K562 (cell line): Measurements from ENCODE around the gene TSPAN13. TPM values are rescaled to one million over a fixed set of nuclear protein-coding genes. Genes with fewer than 3 reads are reported as not detected.

Experiments
- ATAC-seq: fragments of 200-7000 bp; cut with Tn5 transposase; 3 replicates; pipeline ENCODE4 v1.9.1; 2020; ENCODE audit warnings: moderate library complexity
- BruUV-seq: library from RNA; stranded (reverse); fragments of 400-500 nt; replicated peaks from 2 replicates; lab custom pipeline; 2021; lab: Mats Ljungman, UMichigan
- CTCF ChIA-PET: fragments of 300-600 bp; formaldehyde crosslinking; extraction: SDS; loops from one replicate; lab custom pipeline; 2021; ENCODE audit warnings: low intra/inter-chr PET ratio; lab: Yijun Ruan, JAX
- POLR2A ChIA-PET: fragments of 300-600, 350-650 bp; sonication (Branson Sonifier 250); formaldehyde crosslinking; extraction: SDS; loops from one replicate; lab custom pipeline; 2021; ENCODE audit warnings: antibody characterized with exemption, inconsistent platforms; lab: Yijun Ruan, JAX
- DNase-seq, 4 experiments: peaks; one replicate each; pipeline versions ENCODE4 v3.0.0 to v3.0.0-alpha.2; 2011 to 2018; ENCODE audit warnings: low spot score in 3 of 4, mixed read lengths in 3 of 4; ENCODE audit errors: extremely low read depth in 1 of 4
- FAIRE-seq: peaks from 2 replicates; lab custom pipeline; 2011; peaks lifted over from hg19 to GRCh38; lab: Jason Lieb, UNC
- H2AFZ ChIP-seq: 2 replicates; pipeline ENCODE4 v1.6.0; 2011; ENCODE audit warnings: low read depth, low read length, control low read depth, inconsistent platforms
- H3K27ac ChIP-seq: fragments of 200-600 bp; 3 replicates; pipeline ENCODE4 v1.8.0; 2011; ENCODE audit warnings: low read depth, mild to moderate bottlenecking, control low read depth, inconsistent platforms, low read length, moderate library complexity, mixed read lengths; ENCODE audit errors: extremely low read depth
- H3K27me3 ChIP-seq, 2 experiments: fragments of 300-600 bp in 1 of 2; 2 replicates in 1 of 2; 3 replicates in 1 of 2; pipeline versions ENCODE4 v1.6.0 to v1.8.0; 2011; ENCODE audit warnings: inconsistent platforms in 2 of 2, low read length in 2 of 2, mild to moderate bottlenecking in 1 of 2, mixed read lengths in 1 of 2, moderate library complexity in 1 of 2; ENCODE audit not compliant: control insufficient read depth in 2 of 2, insufficient read depth in 2 of 2
- H3K36me3 ChIP-seq: fragments of 300-600 bp; 3 replicates; pipeline ENCODE4 v1.8.0; 2011; ENCODE audit warnings: mild to moderate bottlenecking, low read length, inconsistent platforms; ENCODE audit not compliant: control insufficient read depth, insufficient read depth
- H3K4me1 ChIP-seq, 2 experiments: fragments of 200-600 bp in 1 of 2; replicated peaks in 1 of 2; 2 replicates in 1 of 2; 3 replicates in 1 of 2; pipeline versions ENCODE4 v1.5.1 to v1.8.0; 2011; ENCODE audit warnings: inconsistent platforms in 2 of 2, low read length in 2 of 2, mild to moderate bottlenecking in 1 of 2, mixed read lengths in 1 of 2, moderate library complexity in 1 of 2; ENCODE audit not compliant: control insufficient read depth in 2 of 2, insufficient read depth in 2 of 2
- H3K4me2 ChIP-seq: 2 replicates; pipeline ENCODE4 v1.6.1; 2011; ENCODE audit warnings: low read length, control low read depth, inconsistent platforms, mixed read lengths; ENCODE audit not compliant: insufficient read depth
- H3K4me3 ChIP-seq: fragments of 200-600 bp; sonication (generic), shearing (Covaris generic); 2 replicates; pipeline ENCODE4 v1.5.1; 2016; ENCODE audit warnings: control low read depth, inconsistent platforms
- H3K79me2 ChIP-seq: fragments of 200-600 bp; 3 replicates; pipeline ENCODE4 v1.8.0; 2011; ENCODE audit warnings: low read length, inconsistent platforms; ENCODE audit not compliant: control insufficient read depth, insufficient read depth
- H3K9ac ChIP-seq, 2 experiments: 2 replicates each; pipeline versions ENCODE4 v1.6.0 to v1.6.1; 2011; ENCODE audit warnings: low read depth in 2 of 2, low read length in 2 of 2, control low read depth in 1 of 2, inconsistent platforms in 1 of 2, mild to moderate bottlenecking in 1 of 2, mixed read lengths in 1 of 2; ENCODE audit not compliant: insufficient read depth in 1 of 2
- H3K9me1 ChIP-seq: one replicate; pipeline ENCODE4 v1.6.0; 2011; ENCODE audit warnings: inconsistent platforms, mild to moderate bottlenecking, low read length, moderate library complexity; ENCODE audit not compliant: control insufficient read depth, insufficient read depth
- H3K9me3 ChIP-seq: replicated peaks from 2 replicates; pipeline ENCODE4 v1.5.1; 2011; ENCODE audit warnings: low read depth, low read length, inconsistent platforms; ENCODE audit not compliant: control insufficient read depth, insufficient read depth
- H4K20me1 ChIP-seq: replicated peaks from 2 replicates; pipeline ENCODE4 v1.6.1; 2011; ENCODE audit warnings: low read length, inconsistent platforms, mixed read lengths; ENCODE audit not compliant: control insufficient read depth, insufficient read depth
- ELF2 ChIP-seq: fragments of 250-450 bp; sonication (Bioruptor Pico); IDR thresholded peaks from 2 replicates; pipeline ENCODE4 v1.5.0; 2021; ENCODE audit warnings: mild to moderate bottlenecking
- KLF1 ChIP-seq: fragments of 450-650 bp; IDR thresholded peaks from 2 replicates; pipeline ENCODE4 v1.6.1; 2016; ENCODE audit warnings: missing genetic modification characterization, missing compliant biosample characterization
- PHB ChIP-seq: fragments of 250-450 bp; sonication (Bioruptor Pico); IDR thresholded peaks from 2 replicates; pipeline ENCODE4 v1.5.0; 2021
- RFX1 ChIP-seq: fragments of 450-650 bp; IDR thresholded peaks from 2 replicates; pipeline ENCODE4 v1.6.1; 2016; ENCODE audit warnings: mild to moderate bottlenecking, moderate library complexity
- WGBS: fragments of 100-300 bp; shearing (Covaris generic); methylation state at CpG from one replicate; pipeline ENCODE4 v1.1.6; 2016; ENCODE audit warnings: low coverage, mixed read lengths; ENCODE audit not compliant: insufficient coverage; ENCODE audit errors: missing lambda C conversion rate; 5-methylcytosine and 5-hydroxymethylcytosine counted together
- in situ Hi-C: fragments of 300-500 bp; cut with MboI; formaldehyde crosslinking; loops from 4 replicates; pipeline ENCODE4 v1.15.0; 2018; ENCODE audit warnings: inconsistent platforms, mixed read lengths
- intact Hi-C: fragments of 100-400 bp; cut with micrococcal nuclease; formaldehyde crosslinking; loops from 2 replicates; pipeline ENCODE4 v1.14.2; 2022
- polyA plus RNA-seq, 8 experiments: library from polyadenylated mRNA; depleted of rRNA in 4 of 8; stranded (reverse) in 5 of 8; unstranded in 3 of 8; fragments of >200 nt; fragmentation: Nextera tagmentation in 2 of 8; fragmentation: Illumina TruSeq in 1 of 8; extraction: Ambion mirVana in 2 of 8; extraction: Trizol in 1 of 8; gene quantifications; 2 replicates each; pipeline versions ENCODE4 v1.2.1 to v1.2.3, GENCODE V29; 2011 to 2014; ENCODE audit warnings: inconsistent platforms in 1 of 8, missing spikeins in 1 of 8
- total RNA-seq, 7 experiments: library from RNA; depleted of rRNA in 6 of 7; stranded (reverse); fragments of >200 nt in 6 of 7; fragmentation: Illumina TruSeq in 2 of 7; extraction: Trizol in 2 of 7; gene quantifications; 2 replicates each; pipeline versions ENCODE4 v1.2.1 to v1.2.3, GENCODE V29; 2011 to 2021; ENCODE audit warnings: low replicate concordance in 1 of 7
- TF ChIP-seq, protein P1 (sequence below): fragments of 250-450 bp; sonication (Bioruptor Pico); IDR thresholded peaks from 2 replicates; pipeline ENCODE4 v1.4.0; 2020; ENCODE audit warnings: mild to moderate bottlenecking, moderate library complexity

The TSPAN13 gene
- total and polyA plus RNA-seq, 9 of the 15 experiments (the other 6 are each of a cell fraction or from before 2014, with no cell fraction given), result 7.8 to 46.3 (median 20.0) TPM

DNA sequence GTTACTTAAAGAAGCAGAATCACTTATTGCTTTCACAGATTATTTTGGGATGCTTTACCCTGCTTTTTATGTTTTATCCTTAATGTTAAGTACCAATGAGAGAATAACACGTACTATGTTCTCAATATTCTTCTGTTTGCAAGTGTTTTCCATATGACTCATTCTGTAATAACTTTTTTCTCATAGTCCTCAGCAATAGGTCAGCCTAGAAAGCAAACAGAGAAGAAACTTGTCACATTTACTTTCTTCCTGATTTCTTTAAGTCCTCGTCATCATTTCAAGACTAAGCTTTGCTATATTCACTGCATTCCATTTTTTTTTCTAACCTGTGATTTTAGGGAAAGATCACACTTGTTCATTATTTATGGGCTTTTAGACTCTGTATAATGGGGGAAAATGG is 58.0 kb downstream of the TSPAN13 start (continued):
- TF ChIP-seq, protein P1, sequence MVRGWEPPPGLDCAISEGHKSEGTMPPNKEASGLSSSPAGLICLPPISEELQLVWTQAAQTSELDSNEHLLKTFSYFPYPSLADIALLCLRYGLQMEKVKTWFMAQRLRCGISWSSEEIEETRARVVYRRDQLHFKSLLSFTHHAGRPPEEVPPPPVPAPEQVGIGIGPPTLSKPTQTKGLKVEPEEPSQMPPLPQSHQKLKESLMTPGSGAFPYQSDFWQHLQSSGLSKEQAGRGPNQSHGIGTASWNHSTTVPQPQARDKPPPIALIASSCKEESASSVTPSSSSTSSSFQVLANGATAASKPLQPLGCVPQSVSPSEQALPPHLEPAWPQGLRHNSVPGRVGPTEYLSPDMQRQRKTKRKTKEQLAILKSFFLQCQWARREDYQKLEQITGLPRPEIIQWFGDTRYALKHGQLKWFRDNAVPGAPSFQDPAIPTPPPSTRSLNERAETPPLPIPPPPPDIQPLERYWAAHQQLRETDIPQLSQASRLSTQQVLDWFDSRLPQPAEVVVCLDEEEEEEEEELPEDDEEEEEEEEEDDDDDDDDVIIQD, result no peak
- TF ChIP-seq PHB (CRISPR knock-in tag), result no peak

DNA sequence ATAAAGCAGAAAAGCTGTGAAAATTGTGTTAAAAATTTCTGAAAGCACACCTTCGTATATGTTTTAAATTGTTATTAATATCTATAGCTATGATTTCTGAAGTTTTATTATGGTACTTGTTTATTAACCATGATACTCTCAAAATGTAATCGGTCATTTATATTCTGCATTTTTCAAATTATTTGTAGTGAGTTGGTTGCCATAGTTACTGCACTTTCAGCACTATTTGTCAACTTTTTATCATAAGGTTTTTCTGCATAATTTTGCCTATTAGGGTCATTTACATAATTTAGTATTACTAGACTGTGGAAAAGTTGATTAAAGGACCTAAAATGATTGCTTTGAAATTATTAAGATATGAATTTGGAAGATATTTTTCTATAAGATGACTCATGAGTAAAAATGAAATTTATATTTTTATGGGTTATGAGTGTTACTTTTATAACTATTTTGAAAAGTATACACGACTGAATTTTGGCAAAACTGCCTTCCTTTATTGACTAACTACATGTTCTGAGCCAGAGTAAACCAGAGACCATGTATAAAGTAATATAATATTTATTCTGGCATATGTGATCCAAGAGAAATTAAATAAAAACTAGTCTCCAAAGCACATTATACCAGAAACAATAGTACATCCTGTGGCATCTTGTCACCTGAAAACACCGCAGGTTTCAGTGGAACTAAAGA is 59.1 kb downstream of the TSPAN13 start:
- WGBS, result 7% methylated on average over 4 of the region's 4 CpGs
- no peak overlapping the region for H3K4me3 ChIP-seq
- intact Hi-C loops, result no loop called here
- no peak for FAIRE-seq
- no peak for ATAC-seq
- no peak for DNase-seq
- H2AFZ ChIP-seq, result no peak overlapping the region
- H3K9ac ChIP-seq, result no peak overlapping the region
- in situ Hi-C loops, result no loop called here
- H3K4me1 ChIP-seq, result no peaks in the 10 kb centered on the region
- TF ChIP-seq RFX1 (peak; percentile 75), KLF1 (tag) (no peak), ELF2 (CRISPR knock-in tag) (no peak)
- H3K27me3 ChIP-seq, result peaks cover 4 to 15% of the 10 kb centered on the region in 2 experiments; a peak in 4 of 5 replicates
- no TSS peak for BruUV-seq
- H4K20me1 ChIP-seq, result no peaks in the 10 kb centered on the region
- ChIA-PET POLR2A (no interaction called here), CTCF (no interaction called here)
- H3K36me3 ChIP-seq, result no peaks in the 10 kb centered on the region
- no peaks in the 10 kb centered on the region for H3K9me1 ChIP-seq
- no peak overlapping the region for H3K4me2 ChIP-seq
- no peaks in the 10 kb centered on the region for H3K79me2 ChIP-seq
- H3K27ac ChIP-seq, result no peak overlapping the region
- H3K9me3 ChIP-seq, result no peaks in the 10 kb centered on the region
